GM19463 (cell line): ENCODE measurements around the gene RNF207.
A peak's percentile ranks its signal among the peaks of the same experiment; 100 is the strongest.

Experiments used
- ATAC-seq: cut with Tn5 transposase; IDR thresholded peaks from one replicate; pipeline ENCODE4 v1.9.1; 2021; ENCODE audit warnings: mild to moderate bottlenecking, moderate library complexity; ENCODE audit not compliant: unreplicated experiment

RNF207 gene, protein sequence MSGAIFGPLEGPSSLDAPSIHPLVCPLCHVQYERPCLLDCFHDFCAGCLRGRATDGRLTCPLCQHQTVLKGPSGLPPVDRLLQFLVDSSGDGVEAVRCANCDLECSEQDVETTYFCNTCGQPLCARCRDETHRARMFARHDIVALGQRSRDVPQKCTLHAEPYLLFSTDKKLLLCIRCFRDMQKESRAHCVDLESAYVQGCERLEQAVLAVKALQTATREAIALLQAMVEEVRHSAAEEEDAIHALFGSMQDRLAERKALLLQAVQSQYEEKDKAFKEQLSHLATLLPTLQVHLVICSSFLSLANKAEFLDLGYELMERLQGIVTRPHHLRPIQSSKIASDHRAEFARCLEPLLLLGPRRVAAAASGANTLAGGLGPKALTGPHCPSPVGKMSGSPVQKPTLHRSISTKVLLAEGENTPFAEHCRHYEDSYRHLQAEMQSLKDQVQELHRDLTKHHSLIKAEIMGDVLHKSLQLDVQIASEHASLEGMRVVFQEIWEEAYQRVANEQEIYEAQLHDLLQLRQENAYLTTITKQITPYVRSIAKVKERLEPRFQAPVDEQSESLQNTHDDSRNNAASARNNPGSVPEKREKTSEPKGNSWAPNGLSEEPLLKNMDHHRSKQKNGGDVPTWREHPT

GRCh38 chr1:6205849-6206519, at the start of gene RNF207:
Gene RNF207, plus strand, starts transcription at chr1:6206119. Its CDS starts 417 bp downstream, at chr1:6206536.
- ATAC-seq = peak; percentile 60

DNA sequence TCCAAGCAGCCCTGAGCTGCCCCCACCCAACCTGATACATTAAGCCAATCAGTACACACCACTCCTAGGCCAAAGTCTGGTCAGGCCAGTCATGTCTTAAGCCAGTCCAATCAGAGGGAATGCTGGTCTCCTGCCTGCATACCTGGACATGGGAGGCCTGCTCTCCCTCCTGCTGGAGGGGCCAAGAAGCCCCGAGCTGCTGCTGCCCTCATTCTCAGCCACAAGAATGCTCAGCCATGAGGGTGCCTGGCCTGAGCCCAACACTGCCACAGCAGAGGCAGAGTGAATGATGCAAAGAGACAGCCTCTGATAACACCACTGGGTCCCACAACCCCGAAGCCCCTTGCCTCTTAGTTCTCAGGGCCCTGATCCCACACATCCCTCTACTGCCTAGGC, 48.8 kb upstream of the RNF207 start:
- ATAC-seq = no peak

DNA sequence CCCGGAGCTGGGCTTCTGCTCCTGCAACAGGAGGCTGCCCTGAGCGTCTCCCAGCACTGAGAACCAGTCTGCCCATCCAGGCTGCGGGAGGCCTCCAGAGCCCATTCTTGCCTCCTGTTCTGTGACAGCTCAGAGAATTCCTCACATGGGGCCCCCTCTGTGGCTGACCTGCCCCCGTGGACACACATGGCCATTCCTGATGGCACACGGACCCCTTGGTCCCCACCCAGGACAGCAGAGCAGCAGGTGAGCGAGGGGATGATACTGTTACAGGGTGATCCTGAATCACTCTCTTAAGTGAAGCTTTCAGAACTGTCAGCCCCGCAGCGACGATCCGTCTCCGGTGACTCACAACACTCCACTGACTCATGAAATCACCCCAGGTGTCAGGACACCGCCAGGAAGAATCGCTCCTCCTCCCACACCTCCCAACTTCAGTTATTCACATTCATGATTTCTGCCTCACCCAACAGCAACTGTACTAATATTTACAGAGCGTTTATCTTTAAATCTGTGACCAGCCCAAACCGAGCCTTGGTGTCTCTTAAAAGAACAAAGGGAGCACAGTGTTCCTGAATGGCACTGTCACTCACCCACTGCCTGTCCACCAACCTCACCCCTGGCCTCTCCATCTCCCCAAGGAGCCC, 48.3 kb upstream of the RNF207 start:
- ATAC-seq = no peak

DNA sequence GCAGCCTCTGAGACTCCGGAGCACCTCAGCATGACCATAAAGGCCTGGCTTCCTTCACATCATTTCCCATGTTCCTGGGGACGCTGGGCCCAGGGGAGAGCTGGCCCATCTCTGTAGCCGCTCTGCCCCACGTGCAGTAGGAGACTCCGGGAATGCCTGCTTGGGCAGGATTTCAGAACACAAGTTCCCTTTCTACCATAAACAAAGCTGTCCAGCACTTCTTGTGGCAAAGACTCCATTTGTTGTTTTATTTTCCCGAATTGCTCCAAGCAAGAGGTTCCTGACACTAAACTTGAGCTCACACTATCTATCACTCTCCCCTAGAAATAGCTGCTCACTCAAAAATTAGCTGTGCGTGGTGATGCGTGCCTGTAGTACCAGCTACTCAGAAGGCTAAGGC, 47.7 kb upstream of the RNF207 start:
- ATAC-seq = no peak

DNA sequence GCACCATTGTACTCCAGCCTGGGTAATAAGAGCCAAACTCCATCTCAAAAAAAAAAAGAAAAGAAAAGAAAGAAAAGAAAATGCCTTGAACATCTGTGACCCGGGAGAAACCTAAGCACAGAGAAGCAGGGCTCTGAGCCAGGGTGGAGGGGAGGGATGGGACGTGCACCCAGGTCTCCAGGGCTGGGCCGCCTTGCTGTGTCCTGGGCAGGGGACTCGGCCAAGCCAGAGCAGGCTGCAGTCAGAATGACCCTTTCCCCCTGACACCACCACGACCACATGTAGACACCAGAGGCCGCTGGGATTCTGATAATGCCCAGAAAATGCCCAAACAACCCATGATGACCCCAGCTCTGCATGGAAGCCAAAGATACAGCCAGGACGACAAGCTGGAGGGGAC, 43.6 kb upstream of the RNF207 start:
- no peak for ATAC-seq

DNA sequence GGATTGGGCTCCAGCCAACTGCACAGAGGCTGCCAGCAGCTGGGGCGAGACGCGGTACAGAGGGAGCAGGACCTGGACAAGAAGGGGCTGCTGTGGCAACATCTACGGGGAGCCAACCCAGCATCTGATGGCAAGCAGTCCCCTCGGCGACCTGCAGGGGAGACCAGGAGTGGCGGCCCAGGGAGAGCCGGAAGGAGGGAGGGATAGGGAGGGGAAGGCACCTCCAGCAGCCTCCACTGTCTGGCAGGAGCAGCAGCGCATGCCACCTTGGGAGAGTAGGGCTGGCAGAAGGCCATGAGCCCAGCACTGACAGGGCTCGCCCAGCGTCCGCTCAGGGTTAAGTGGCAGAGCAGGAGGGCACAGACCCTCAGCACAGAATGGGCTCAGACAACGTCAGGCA, 43.1 kb upstream of the RNF207 start:
- no peak for ATAC-seq

GRCh38 chr1:6163191-6163972, 42.5 kb upstream of the RNF207 start:
- no peak for ATAC-seq

DNA sequence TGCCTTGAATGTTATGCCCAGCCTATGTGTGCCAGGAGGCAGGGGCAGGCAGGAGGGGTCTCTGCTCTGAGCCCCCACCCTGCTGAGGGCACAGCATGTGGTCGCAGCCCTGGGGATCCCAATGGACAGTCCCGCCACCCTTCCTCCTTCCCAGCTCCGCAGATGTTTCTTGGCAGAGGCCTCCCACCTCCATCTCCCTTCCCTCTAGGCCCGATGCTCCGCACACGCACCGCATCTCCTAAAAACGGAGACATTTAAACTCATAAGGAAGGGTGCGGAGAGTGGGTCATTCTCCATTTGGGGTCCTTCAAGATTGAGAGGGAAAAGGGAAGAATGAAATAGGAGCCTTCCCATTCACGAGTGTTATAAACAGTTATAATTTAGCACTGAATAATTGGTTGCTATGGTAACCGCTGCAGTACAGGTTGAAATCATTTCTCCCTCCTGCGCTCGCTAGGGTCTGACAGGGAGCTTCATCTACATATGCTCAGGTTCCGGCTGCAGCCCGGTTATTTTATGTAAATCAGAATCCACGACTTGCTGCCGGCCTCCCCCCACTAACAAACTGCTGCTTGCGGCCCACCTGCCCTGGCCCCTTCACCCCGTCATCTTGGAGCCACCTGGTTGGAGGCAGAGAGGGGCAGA, 41.8 kb upstream of the RNF207 start:
- no peak for ATAC-seq

DNA sequence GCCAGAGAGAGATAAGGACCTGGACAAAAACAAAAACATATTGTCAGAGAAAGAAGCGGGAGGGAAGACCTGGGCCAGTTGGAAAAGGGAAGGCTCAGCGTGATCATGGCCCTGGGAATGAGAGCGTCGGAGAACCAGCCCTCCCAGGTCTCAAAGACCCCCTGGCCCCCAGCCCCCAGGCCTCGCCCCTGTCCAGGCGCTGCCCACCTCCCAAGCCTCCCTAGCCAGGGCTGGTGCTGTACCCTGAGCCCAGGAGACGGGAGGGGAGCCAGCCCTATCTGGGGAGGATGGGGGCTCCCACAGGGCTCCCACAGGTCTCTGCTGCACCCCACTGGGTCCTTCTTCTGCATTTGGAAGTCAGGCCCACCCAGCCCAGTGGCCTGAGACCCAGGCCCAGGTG, 40.9 kb upstream of the RNF207 start:
- no peak for ATAC-seq

- ATAC-seq = no peak
Measured at GRCh38 chr1:6165441-6165985, 40.4 kb upstream of the RNF207 start.

DNA sequence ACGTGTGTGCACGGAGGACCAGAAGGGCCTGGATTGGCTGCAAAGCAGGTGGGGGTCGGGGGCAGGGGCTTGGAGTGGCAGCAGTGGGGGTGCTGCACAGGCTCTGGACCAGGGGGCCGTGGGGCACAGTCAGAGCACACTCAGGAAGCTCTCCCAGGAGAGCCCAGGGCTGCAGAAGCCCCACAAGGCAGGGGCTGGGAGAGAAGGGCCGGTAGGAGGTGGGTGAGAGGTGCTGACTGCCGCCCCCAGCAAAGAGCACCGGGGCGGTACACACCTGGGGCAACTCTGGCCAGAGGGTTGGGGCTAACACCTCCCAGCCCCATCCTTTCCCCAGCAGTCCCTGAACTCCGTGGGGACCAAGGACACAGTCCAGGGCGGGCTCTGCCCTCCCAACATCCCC, 39.7 kb upstream of the RNF207 start:
- no peak for ATAC-seq

DNA sequence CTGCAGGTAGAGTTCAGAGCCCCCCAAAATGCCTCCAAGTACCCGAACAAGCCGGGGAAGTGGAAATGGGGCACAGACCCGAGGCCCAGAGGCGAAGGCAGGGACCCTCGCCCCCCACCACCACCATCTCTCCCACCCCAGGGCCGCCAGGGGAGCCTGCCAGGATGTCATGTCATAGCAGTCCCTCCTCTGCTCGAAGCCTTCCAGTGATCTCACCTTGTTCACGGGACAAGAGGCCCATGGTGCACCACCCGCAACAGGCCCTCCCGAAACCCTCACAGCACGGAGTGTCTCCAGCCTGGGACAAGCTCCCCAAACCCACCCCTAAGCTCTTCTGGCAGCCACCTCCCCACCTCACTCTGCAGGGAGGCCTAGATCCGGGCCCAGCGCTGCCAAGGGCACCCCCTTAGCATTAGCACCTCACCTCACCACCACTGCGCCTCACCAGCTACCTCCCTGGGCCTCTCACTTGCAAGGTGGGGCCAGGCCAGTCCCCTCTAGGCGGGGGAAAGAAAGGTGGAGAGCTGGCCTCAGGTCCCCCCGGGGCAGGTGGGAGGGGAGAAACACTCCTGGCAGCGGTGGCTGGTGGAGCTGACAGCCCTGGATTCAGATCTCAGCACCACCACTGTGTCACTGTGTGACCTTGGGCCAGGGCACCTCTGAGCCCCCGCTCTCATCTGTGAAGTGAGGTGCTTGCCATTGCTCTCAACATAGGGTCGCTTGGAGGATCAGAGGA, 39.1 kb upstream of the RNF207 start:
- no peak for ATAC-seq

DNA sequence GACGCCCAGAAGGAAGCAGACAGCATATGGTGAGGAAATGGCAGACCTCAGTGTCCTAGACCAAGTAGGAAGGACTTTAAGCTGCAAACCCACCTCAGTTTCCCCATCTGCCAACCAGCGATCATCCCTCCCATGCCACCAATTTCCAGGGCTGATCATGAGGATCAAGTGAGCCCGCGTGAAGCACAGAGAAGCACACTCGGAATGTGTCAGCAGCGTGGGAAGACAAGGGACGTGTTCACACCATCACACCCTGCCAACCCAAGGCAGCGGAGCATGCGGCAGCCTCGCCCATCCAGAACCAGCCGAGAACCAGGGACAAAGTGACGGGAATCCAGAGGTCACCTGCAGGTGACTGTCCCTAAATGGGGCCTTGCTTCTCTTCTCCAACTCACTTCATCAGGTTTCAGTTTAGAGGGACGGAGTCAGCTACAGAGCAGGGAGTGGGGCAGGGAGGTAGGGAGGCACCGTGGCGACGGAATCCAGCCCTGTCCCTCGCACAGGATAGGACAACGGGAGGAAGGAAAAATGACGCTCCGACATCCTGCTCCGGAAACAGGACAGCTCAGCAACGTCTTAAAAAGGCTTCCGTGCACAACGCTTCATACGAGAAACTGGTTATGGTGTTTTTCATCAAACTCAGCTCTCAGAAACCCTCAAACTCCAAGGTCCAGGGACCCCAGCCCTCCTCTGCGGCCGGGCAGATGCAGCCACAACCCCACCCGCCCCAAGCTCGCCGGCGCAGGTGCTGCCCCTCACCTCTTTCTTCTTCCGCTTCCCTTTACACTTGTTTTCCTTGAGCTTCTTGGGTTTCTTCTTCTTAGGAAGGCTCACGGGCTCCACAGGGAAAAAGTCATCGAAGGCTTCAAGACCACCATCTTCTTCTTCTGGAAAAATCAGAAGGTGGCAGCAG, 38.3 kb upstream of the RNF207 start:
- no peak for ATAC-seq

- no peak for ATAC-seq
Measured at GRCh38 chr1:6168947-6169586, 36.9 kb upstream of the RNF207 start.

DNA sequence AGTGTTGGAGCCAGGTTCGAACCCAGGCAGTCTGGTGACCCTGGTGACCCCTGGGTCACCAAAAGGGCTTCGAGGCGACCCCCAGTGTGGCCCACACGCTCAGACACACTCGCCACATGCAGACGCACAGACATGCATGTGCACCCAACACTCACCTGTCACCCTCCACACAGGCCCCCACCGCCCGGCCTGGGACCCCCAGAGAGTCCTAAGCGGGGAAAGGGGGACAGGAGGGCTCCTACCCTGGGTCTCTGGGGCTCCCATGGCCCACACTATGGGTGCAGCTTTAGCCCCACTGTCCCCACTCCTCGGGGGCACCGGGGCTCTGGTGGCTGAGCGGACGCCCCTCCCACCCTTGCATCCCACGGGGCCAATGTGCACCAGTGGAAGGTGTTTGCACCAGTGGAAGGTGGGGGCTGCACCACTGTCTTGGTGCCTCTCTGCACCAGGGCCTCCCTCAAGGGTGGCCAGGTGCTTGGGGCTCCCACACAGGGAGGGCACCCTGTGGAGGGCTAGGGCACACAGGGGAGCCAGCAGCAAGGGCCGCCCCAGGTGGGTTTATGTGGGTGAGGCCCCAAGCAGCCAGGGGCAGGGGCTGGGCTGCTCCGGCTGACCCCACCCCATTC, 35.7 kb upstream of the RNF207 start:
- no peak for ATAC-seq

DNA sequence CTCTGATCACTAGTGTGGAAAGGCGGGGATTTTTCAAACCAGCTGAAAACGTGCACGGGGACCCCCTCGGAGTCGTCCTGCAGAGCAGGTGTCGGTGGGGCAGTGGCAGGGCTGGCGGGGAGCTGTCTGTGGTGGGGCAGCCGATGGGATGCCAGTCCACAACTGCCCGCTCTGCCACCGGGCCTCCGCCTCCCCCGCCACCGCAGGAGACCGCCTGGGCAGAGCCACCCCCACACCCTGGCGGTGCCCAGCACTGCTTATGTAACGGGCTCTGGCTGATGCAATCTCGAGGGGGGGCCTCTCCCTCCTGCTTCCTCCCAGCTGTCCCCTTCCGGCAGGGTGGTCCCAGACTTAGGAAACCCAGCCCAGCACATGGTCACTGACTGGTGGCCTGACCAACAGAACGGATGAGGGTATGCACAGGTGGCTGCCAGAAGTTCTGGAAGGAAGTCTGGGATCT, 35.1 kb upstream of the RNF207 start:
- no peak for ATAC-seq

DNA sequence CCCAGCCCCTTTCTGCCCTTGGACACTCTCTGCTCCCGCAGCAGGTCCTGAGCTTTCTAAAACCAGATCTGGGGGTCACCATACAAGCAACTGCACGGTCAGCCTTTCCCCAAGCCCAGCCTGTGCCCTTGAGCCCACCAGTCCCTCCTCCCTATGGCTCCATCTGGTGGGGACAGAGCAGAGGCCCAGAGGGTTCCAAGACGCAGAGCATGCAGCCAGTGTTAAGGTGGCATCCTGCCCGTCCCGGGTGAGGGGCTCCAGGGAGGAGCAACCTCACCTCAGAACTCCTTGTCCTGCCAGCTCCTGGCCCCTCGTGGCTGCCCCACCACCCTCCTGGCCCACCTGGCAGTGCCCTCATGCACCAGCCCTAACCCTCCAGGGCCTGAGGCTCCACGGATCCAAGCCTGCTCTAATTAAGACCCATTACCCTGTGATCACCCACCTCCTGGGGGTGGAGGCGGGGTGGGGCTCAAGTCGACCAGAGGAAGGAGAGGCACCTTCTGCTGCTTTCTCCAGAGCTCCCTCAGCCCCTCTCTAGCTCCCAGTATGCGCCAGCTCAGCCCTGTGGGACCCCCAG, 34.3 kb upstream of the RNF207 start:
- no peak for ATAC-seq
